Activated T-cell treated with anti-CD3 and anti-CD28 coated beads for 24 hours (primary cell): Measurements from ENCODE around the gene CDK1.

Source experiments
- DNase-seq: peaks from one replicate; pipeline ENCODE4 v3.0.0-alpha.2; 2020; ENCODE audit warnings: low read depth

Gene CDK1

GRCh38 chr10:60778971-60779796 is 906 bp downstream of the CDK1 start:
- DNase-seq = no peak

- DNase-seq = no peak
Observed at GRCh38 chr10:60781661-60782060, 3.4 kb downstream of the CDK1 start.

- no peak for DNase-seq
Observed at GRCh38 chr10:60784641-60785040, 6.4 kb downstream of the CDK1 start.

DNA sequence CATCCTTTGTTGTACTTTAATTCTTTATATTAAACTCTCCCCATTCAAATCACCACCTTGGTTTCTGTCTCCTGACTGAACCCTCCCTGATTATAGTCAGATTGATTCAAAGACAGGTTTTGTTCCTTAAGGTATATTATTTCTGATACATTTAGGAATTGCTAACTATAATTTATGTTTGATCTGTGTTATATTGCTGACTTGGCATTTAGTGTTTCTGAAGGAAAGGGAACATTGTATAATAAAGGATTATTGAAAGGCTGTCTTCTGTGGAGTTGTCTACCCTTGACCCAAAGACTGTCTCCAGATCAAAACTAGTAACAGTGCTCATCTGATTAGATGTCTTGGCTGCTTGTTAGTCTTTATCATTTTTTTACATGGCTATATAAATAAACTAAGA is 10.3 kb downstream of the CDK1 start:
- no peak for DNase-seq

DNA sequence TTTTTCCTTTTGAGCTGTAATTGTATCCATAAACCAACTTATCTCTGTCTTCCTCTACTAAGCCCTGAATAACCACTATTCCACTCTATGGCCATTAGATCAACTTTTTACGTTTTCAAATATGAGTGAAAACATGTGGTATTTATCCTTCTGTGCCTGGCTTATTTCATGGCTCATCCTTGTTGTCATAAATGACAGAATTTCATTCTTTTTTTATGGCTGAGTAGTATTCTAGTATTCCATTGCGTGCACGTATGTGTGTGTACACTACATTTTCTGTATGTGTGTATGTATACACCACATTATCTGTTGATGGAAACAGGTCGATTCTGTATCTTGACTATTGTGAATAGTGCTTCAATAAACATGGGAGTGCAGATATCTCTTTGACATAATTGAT is 11.1 kb downstream of the CDK1 start:
- no peak for DNase-seq

GRCh38 chr10:60794953-60795352 is 16.7 kb downstream of the CDK1 start:
- DNase-seq = no peak

- DNase-seq = no peak
Observed at GRCh38 chr10:60795465-60796202, 17.4 kb downstream of the CDK1 start.

DNA sequence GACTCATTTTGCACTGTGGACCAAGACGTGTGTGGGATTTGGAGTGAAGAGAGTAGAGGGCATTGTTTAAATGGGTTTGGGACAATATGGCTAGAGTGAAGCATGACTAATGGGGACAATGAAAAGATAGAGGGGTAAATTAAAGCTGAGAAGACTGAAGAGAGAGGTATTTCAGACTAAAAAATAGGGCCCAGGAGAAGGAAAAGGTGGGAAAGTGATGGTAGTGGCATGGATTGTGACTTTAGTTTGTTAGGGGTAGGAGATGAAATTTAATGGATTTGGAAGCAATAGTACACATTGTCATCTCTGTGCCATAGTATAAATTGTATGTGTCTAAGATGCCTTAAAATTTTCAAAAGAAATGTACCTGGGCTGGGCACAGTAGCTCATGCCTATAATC is 18.2 kb downstream of the CDK1 start:
- no peak for DNase-seq

DNA sequence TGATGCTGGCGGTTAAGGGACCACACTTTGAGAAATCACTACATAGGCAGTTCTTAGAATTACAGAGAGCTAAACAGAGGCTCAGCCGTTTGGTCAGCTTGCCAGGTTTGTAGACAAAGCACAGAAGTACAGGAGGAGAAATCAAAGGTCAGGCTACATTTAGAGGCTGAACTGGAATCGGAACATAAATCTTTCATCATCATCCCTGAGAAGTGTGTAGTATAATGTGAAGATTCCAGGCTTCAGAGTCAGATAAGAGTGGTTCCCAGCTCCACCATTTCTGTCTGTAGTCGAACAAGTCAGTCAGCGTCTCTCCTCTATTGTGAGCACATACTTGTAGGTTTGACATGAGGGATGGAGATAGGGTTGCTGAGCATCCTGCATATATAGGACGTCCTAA is 18.9 kb downstream of the CDK1 start:
- no peak for DNase-seq

- DNase-seq = no peak
Observed at GRCh38 chr10:60798031-60798430, 19.8 kb downstream of the CDK1 start.

DNA sequence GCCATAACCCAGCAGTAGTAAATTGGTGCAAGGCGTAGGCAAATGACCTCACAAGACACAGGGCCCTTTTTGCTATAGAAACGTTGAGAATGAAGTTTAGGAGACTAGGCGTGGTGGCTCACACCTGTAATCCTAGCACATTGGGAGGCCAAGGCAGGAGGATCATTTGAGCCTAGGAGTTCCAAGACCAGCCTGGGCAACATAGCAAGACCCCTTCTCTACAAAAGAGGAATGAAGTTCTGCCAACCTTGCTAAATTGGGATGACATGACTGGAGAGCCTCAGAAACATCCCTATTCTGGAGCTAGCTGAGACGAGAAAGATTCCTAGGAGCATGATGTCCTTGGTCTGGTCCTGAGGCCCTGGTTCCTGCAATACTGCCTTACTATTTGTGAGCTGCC is 20.6 kb downstream of the CDK1 start:
- DNase-seq = no peak

GRCh38 chr10:60799971-60800650 is 21.8 kb downstream of the CDK1 start:
- DNase-seq = no peak

DNA sequence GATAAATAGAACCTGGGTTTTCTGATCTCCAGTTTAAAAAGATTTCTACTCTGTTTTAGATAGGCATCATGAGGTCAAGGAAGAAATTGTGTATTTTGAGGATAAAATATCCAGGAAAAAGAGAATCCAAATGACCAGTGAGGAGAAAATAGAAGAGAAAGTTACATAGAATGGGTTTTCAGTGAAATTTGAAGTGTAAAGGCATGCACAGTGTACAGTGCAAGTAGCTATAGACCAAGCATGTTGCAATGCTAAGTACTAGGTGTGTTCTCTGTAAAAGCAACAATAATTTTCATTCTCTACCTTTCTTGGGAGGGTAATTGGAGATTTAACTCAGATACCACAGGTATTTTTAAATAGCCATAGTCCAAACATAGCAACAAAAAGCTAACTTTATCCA is 22.6 kb downstream of the CDK1 start:
- DNase-seq = no peak

DNA sequence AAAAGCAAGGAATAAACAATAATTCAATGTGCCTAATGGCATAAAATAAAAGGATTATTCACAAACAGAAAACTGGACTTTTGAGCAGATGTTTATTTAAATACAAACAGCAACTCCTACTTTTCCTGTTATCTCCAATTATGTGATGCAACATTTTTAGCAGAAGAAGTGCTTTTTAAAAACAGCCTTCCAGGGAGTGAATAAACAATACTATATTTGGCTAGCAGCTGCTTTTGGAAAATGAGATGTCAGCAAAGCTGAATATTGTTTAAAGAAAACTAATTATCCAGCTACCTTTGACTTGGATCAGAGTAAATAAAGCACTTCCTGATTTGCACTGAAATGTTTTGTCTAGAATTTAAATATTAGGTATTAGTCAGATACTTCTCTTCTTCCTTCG is 23.2 kb downstream of the CDK1 start:
- DNase-seq = no peak

DNA sequence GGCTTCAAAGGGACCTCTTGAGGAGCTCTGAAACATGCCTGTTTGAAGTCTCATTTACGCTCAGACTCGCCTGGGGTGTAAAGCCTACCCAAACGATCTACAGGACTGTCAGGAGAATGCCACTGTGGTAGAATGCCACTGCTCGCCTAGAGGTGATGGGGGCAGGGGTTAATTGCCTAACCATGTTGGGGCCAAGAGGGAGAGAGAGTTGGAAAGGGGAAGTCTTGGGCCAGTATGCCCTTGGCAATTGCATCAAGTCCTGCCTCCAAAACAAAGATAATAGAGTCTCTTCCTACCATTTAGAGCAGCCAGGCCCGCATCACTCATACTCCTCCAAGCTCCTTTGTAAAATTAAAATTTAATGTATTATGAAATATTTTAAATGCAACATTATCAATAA is 25.2 kb downstream of the CDK1 start:
- DNase-seq = no peak

- DNase-seq = no peak
Observed at GRCh38 chr10:60803865-60804264, 25.6 kb downstream of the CDK1 start.

GRCh38 chr10:60806921-60807320 is 28.6 kb downstream of the CDK1 start:
- DNase-seq = no peak

DNA sequence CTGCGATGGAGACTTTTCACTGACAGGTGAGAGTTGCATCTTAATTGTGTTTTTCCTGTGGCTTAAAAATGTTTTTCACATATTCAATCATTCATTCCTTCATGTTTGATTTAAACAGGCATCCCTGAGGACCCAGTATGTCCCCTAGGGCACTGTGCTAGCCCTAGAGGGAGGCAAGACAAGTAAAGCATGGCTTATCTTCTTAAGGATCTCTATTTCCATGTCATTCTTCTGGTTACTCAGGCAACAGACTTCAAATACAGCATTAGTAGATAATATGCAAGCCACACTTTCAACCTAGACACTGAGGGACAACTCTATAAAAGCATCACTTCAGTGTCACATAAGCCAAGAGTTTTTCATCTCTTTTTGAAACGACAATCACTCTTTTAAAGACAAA is 29.2 kb downstream of the CDK1 start:
- DNase-seq = no peak

DNA sequence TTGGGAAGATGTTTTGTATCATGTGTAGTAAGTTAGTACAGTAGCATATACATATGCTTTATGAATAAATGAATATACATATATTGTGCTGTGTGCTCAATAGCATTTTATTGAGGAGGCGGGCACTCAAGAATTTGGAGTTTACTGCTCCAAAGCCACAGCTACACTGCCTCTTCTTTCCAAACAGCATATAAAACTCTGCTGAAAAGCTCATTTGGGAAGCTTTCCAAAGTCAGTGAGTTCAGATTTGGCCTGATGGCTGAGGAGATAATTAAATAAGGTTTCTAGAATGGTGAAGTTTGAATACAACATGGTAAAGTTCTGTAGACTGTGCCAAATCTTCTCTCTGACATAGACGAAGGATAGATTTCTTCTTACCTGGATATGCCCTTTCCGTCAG is 29.8 kb downstream of the CDK1 start:
- no peak for DNase-seq

DNA sequence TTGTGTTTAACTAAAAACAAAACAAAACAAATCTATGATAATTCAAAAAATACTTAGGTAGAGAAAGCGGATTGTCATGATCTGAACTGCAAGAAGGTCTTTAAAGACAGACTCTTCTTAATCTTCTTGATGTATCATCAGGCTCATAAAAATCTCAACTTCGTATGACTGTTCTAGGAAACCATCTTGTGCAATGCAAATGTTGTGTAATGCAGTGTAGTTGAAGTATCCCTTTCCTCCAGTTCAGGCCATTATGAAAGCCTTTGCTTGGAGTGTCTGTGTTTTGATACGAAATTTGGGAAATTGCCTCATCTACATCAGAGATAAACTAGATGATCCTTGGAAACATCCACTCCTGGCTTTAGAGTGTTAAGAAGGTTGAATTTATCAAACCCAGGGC is 30.9 kb downstream of the CDK1 start:
- no peak for DNase-seq

- no peak for DNase-seq
Observed at GRCh38 chr10:60810437-60811182, 32.3 kb downstream of the CDK1 start.

GRCh38 chr10:60816628-60817397 is 38.5 kb downstream of the CDK1 start:
- DNase-seq = no peak
